H9 (cell line): Measurements from ENCODE around the gene PRMT7. TPM values are rescaled to one million over a fixed set of nuclear protein-coding genes. Genes with fewer than 3 reads are reported as not detected.

ENCODE experiments used
- DNase-seq: peaks from one replicate; pipeline ENCODE4 v3.0.0-alpha.2; 2017
- H2AFZ ChIP-seq: one replicate; pipeline ENCODE4 v1.6.1; 2013; ENCODE audit warnings: mild to moderate bottlenecking, low read length, control low read depth, moderate library complexity
- H2AK5ac ChIP-seq: 2 replicates; pipeline ENCODE4 v1.6.1; 2013; ENCODE audit warnings: low read length, control low read depth, mixed read lengths; ENCODE audit not compliant: insufficient read length
- H2BK120ac ChIP-seq: one replicate; pipeline ENCODE4 v1.6.1; 2013; ENCODE audit warnings: low read depth, mild to moderate bottlenecking, low read length, control low read depth, inconsistent platforms; ENCODE audit not compliant: poor library complexity, severe bottlenecking
- H2BK12ac ChIP-seq: 2 replicates; pipeline ENCODE4 v1.6.1; 2013; ENCODE audit warnings: low read length, control low read depth, mixed read lengths, low read depth; ENCODE audit not compliant: insufficient read length
- H2BK15ac ChIP-seq: 2 replicates; pipeline ENCODE4 v1.6.1; 2013; ENCODE audit warnings: low read depth, low read length, control low read depth
- H2BK20ac ChIP-seq: one replicate; pipeline ENCODE4 v1.6.1; 2013; ENCODE audit warnings: low read depth, mild to moderate bottlenecking, low read length, control low read depth, inconsistent platforms; ENCODE audit not compliant: poor library complexity, severe bottlenecking
- H2BK5ac ChIP-seq: 2 replicates; pipeline ENCODE4 v1.6.1; 2013; ENCODE audit warnings: low read length, control low read depth, mixed read lengths; ENCODE audit not compliant: insufficient read length
- H3K14ac ChIP-seq: 2 replicates; pipeline ENCODE4 v1.6.1; 2013; ENCODE audit warnings: low read length, control low read depth; ENCODE audit not compliant: insufficient read depth
- H3K18ac ChIP-seq: 2 replicates; pipeline ENCODE4 v1.6.1; 2013; ENCODE audit warnings: low read depth, mild to moderate bottlenecking, mixed read lengths, low read length, control low read depth; ENCODE audit not compliant: insufficient read length
- H3K23ac ChIP-seq: 2 replicates; pipeline ENCODE4 v1.6.1; 2013; ENCODE audit warnings: low read length, control low read depth, mixed read lengths, low read depth; ENCODE audit not compliant: insufficient read length
- H3K23me2 ChIP-seq: 2 replicates; pipeline ENCODE4 v1.6.1; 2013; ENCODE audit warnings: low read depth, mild to moderate bottlenecking, mixed read lengths, low read length, control low read depth; ENCODE audit not compliant: insufficient read length, poor library complexity, severe bottlenecking
- H3K27ac ChIP-seq: 2 replicates; pipeline ENCODE4 v1.5.1; 2013; ENCODE audit warnings: low read length, control low read depth, mixed read lengths, low read depth; ENCODE audit not compliant: insufficient read length
- H3K27me3 ChIP-seq: 2 replicates; pipeline ENCODE4 v1.6.1; 2013; ENCODE audit warnings: low read length, control low read depth, inconsistent platforms; ENCODE audit not compliant: insufficient read depth
- H3K4ac ChIP-seq: 2 replicates; pipeline ENCODE4 v1.6.1; 2013; ENCODE audit warnings: low read depth, mild to moderate bottlenecking, control low read depth, inconsistent platforms, low read length, moderate library complexity
- H3K4me1 ChIP-seq: 2 replicates; pipeline ENCODE4 v1.6.1; 2013; ENCODE audit warnings: low read length, control low read depth, inconsistent platforms; ENCODE audit not compliant: insufficient read depth
- H3K4me2 ChIP-seq: 2 replicates; pipeline ENCODE4 v1.6.1; 2013; ENCODE audit warnings: low read length, control low read depth, mixed read lengths; ENCODE audit not compliant: insufficient read length, insufficient read depth
- H3K56ac ChIP-seq: 2 replicates; pipeline ENCODE4 v1.6.1; 2013; ENCODE audit warnings: low read depth, mild to moderate bottlenecking, mixed read lengths, low read length, control low read depth; ENCODE audit not compliant: insufficient read length
- H3K79me1 ChIP-seq: 2 replicates; pipeline ENCODE4 v1.6.1; 2013; ENCODE audit warnings: low read depth, mild to moderate bottlenecking, moderate library complexity, low read length, control low read depth, inconsistent platforms; ENCODE audit not compliant: insufficient read depth, poor library complexity, severe bottlenecking
- H3K79me2 ChIP-seq: 2 replicates; pipeline ENCODE4 v1.6.1; 2013; ENCODE audit warnings: low read length, control low read depth, inconsistent platforms; ENCODE audit not compliant: insufficient read depth
- H3K9ac ChIP-seq: 2 replicates; pipeline ENCODE4 v1.6.1; 2013; ENCODE audit warnings: low read length, control low read depth, mixed read lengths; ENCODE audit not compliant: insufficient read length; ENCODE audit errors: extremely low read depth
- H3K9me3 ChIP-seq: one replicate; pipeline ENCODE4 v1.6.1; 2013; ENCODE audit warnings: low read depth, low read length, inconsistent platforms; ENCODE audit not compliant: control insufficient read depth
- H3T11ph ChIP-seq: one replicate; pipeline ENCODE4 v1.6.1; 2013; ENCODE audit warnings: mild to moderate bottlenecking, low read length, control low read depth, inconsistent platforms
- H4K20me1 ChIP-seq: one replicate; pipeline ENCODE4 v1.6.1; 2013; ENCODE audit not compliant: control insufficient read depth, insufficient read length, insufficient read depth
- H4K5ac ChIP-seq: 2 replicates; pipeline ENCODE4 v1.6.1; 2013; ENCODE audit warnings: low read depth, mild to moderate bottlenecking, mixed read lengths, low read length, control low read depth; ENCODE audit not compliant: insufficient read length
- H4K8ac ChIP-seq: replicated peaks from 2 replicates; pipeline ENCODE4 v1.6.1; 2013; ENCODE audit warnings: low read length, control low read depth, mixed read lengths, low read depth; ENCODE audit not compliant: insufficient read length
- H4K91ac ChIP-seq: 2 replicates; pipeline ENCODE4 v1.6.1; 2013; ENCODE audit warnings: low read depth, mild to moderate bottlenecking, moderate library complexity, mixed read lengths, low read length, control low read depth; ENCODE audit not compliant: insufficient read length
- H3K27ac Mint-ChIP-seq, 3 experiments: 2 replicates in 2 of 3; 3 replicates in 1 of 3; pipeline ENCODE4 v1.8.0; 2020 to 2021; ENCODE audit warnings: mixed read lengths in 3 of 3, mild to moderate bottlenecking in 1 of 3, moderate library complexity in 1 of 3
- H3K27me3 Mint-ChIP-seq: 2 replicates; pipeline ENCODE4 v1.8.0; 2021; ENCODE audit warnings: low read depth, mild to moderate bottlenecking, moderate library complexity, mixed read lengths
- H3K36me3 Mint-ChIP-seq, 3 experiments: 2 replicates in 2 of 3; 3 replicates in 1 of 3; pipeline ENCODE4 v1.8.0; 2020 to 2021; ENCODE audit warnings: low read depth in 3 of 3, mixed read lengths in 3 of 3; ENCODE audit not compliant: insufficient read depth in 1 of 3
- H3K4me1 Mint-ChIP-seq, 2 experiments: 2 replicates each; pipeline ENCODE4 v1.8.0; 2020; ENCODE audit warnings: mixed read lengths in 2 of 2
- H3K4me3 Mint-ChIP-seq, 2 experiments: 2 replicates in 1 of 2; 3 replicates in 1 of 2; pipeline ENCODE4 v1.8.0; 2020 to 2021; ENCODE audit warnings: mild to moderate bottlenecking in 2 of 2, mixed read lengths in 2 of 2, moderate library complexity in 1 of 2
- H3K9me3 Mint-ChIP-seq, 2 experiments: 2 replicates in 1 of 2; 3 replicates in 1 of 2; pipeline ENCODE4 v1.8.0; 2020; ENCODE audit warnings: mild to moderate bottlenecking in 2 of 2, mixed read lengths in 2 of 2, moderate library complexity in 1 of 2
- CTCF ChIP-seq: fragments of 200-600 bp; sonication (generic); conservative IDR thresholded peaks from 3 replicates; pipeline ENCODE4 v1.8.0; 2021; ENCODE audit warnings: antibody characterized with exemption, mild to moderate bottlenecking
- WGBS: extraction: QIAGEN DNeasy Blood & Tissue Kit; methylation state at CpG from one replicate; pipeline ENCODE4 v1.1.7; 2013; ENCODE audit warnings: missing lambda C conversion rate, low lambda C conversion rate, mixed read lengths; ENCODE audit not compliant: insufficient read length; ENCODE audit errors: extremely low coverage; 5-methylcytosine and 5-hydroxymethylcytosine counted together
- total RNA-seq: library from RNA; stranded (reverse); gene quantifications from 2 replicates; pipeline ENCODE4 v1.2.1, GENCODE V29; 2021

The PRMT7 gene
- total RNA-seq, 1 experiment from 2014 or later = 56.6 TPM

GRCh38 chr16:68362262-68362913, 51.6 kb downstream of the PRMT7 start:
- Histone ChIP-seq H4K5ac (no peak overlapping the region), H3K9ac (no peak overlapping the region), H4K8ac (no peak overlapping the region), H2AFZ (no peak overlapping the region), H3K14ac (no peak overlapping the region), H3K79me2 (no peaks in the 10 kb centered on the region), H4K91ac (no peak overlapping the region), H3K23me2 (no peaks in the 10 kb centered on the region), H2BK15ac (no peak overlapping the region), H3K23ac (no peak overlapping the region), H3T11ph (no peak overlapping the region), H3K4me2 (no peak overlapping the region), H2BK20ac (no peak overlapping the region), H2BK120ac (no peak overlapping the region), H3K9me3 (no peaks in the 10 kb centered on the region), H3K27me3 (no peaks in the 10 kb centered on the region), H3K56ac (no peak overlapping the region), H2BK12ac (no peak overlapping the region), H3K4ac (no peak overlapping the region), H4K20me1 (no peaks in the 10 kb centered on the region), H2BK5ac (no peak overlapping the region), H3K18ac (no peak overlapping the region), H3K4me1 (no peaks in the 10 kb centered on the region), H2AK5ac (no peak overlapping the region), H3K27ac (no peak overlapping the region), H3K79me1 (no peaks in the 10 kb centered on the region)
- H3K27me3 Mint-ChIP-seq = peaks cover 3% of the 10 kb centered on the region; the same call in 1 of the 2 replicates
- H3K9me3 Mint-ChIP-seq = no peaks in the 10 kb centered on the region
- peaks cover 13 to 30% of the 10 kb centered on the region in 2 experiments for H3K4me1 Mint-ChIP-seq
- H3K27ac Mint-ChIP-seq = no peak overlapping the region
- no peak overlapping the region for H3K4me3 Mint-ChIP-seq
- peaks cover 0 to 14% (median 10%) of the 10 kb centered on the region in 3 experiments; a peak in 5 of 7 replicates for H3K36me3 Mint-ChIP-seq
- no CpG with 5 or more reads among the region's 8 CpGs for WGBS
- no peak for TF ChIP-seq CTCF
- no peak for DNase-seq
